ENCODE data around the gene FAM20C. TPM values are rescaled to one million over a fixed set of nuclear protein-coding genes. Genes with fewer than 3 reads are reported as not detected.
A peak's percentile ranks its signal among the peaks of the same experiment; 100 is the strongest.

FAM20C gene
- total and polyA plus RNA-seq, 7 experiments from 2014 or later, result 0.22 to 27.0 (median 4.6) TPM; not detected in 2

DNA sequence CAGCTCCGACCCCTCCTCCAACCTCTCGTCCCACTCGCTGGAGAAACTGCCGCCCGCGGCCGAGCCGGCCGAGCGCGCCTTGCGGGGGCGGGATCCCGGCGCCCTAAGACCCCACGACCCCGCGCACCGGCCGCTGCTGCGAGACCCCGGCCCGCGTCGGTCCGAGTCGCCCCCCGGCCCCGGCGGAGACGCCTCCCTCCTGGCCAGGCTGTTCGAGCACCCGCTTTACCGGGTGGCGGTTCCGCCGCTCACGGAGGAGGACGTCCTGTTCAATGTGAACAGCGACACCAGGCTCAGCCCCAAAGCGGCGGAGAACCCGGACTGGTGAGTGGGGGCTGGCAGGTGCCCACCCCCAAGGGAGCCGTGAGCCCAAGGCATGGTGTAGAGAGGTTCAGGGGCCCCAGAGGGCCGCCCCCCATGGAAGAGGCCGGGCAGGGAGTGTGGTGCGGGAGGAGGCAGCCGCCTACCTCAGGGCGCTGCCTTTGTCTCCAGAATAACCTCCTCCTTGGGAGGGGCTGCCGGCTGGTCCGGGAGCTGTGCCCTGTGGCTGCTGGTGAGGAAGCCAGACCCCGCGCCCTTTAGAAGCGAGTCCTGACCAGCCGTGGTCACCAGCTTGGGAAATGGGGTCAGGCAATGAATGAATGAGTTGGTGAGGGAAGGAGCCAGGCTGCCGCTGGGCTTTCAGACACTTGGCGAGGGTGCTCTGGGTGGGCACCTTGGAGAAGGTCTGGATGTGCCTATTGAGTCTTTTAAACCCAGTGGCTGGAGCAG lies 1.3 kb downstream of the FAM20C start:
- H3K4me1 Mint-ChIP-seq, result peaks cover 0 to 6% (median 4%) of the 10 kb centered on the region in 7 donors
- peak overlapping the region in 8 of 10 donors; percentile 16 to 70 (median 32) for H3K4me3 Mint-ChIP-seq

DNA sequence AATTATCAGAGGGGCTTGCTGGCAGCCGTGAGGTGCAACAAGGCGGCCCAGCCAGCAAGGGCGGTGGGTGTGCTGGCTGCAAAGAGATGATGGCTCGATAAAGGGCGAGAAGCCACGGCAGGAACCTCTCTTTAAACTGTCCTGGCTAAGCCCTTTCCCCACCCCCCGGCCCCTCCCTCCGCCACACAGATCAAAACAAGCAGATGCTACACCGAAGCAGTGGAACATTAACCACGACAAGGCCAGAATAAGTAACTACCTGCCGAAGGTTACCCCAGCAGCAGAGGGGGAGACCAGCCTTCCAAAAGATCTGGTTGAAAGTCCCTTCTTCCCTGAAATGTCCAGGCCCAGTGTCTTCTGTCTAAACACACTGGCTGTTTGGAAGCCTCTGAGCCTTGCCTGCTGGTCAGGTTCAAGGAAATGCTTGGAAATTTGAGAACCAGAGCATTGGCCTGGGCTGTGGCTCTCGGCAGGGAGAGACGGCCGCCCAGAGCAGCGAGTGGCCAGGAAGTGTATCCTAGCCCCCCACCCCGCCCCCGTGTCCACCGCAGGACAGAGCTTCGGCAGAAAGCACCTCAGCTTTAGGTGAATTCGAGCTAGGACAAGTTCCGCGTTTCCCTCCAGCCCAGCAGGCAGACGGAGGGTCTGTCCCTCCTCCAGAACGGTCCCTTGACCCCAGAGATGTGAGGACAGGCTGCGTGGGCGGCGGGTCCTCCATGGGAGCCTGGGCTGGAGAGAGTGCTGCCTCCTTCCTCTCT lies 2.1 kb downstream of the FAM20C start:
- no peaks in the 10 kb centered on the region for H3K9me3 ChIP-seq (ENCODE audit: control insufficient read depth in 2 of 3, low read length in 3 of 3)
- CTCF ChIA-PET, result no interaction called here
- peaks cover 0 to 6% (median 4%) of the 10 kb centered on the region in 7 donors for H3K4me1 Mint-ChIP-seq
- peaks cover 31 to 46% (median 36%) of the 10 kb centered on the region in 5 donors for H3K27me3 Mint-ChIP-seq
- no peaks in the 10 kb centered on the region for H3K9me3 Mint-ChIP-seq
- no peaks in the 10 kb centered on the region for H3K4me1 ChIP-seq (ENCODE audit: control insufficient read depth in 2 of 2, insufficient read depth in 2 of 2, low read length in 2 of 2)
- POLR2A ChIA-PET, result no interaction called here
- ATAC-seq (no peak), DNase-seq (no peak)
- intact Hi-C loops (cut with micrococcal nuclease), result no loop called here
- peak overlapping the region in 8 of 10 donors; percentile 16 to 70 (median 32) for H3K4me3 Mint-ChIP-seq
- H3K27ac Mint-ChIP-seq, result no peak overlapping the region
- H3K27ac ChIP-seq (ENCODE audit: low read depth, low read length), result no peak overlapping the region
- peaks cover 0 to 3% (median 0%) of the 10 kb centered on the region in 5 donors for H3K36me3 Mint-ChIP-seq
- no peaks in the 10 kb centered on the region for H3K36me3 ChIP-seq (ENCODE audit: control insufficient read depth in 2 of 3, insufficient read depth in 3 of 3, low read length in 3 of 3)
- peaks cover 0 to 5% of the 10 kb centered on the region in 2 donors for H3K27me3 ChIP-seq (ENCODE audit: control insufficient read depth in 2 of 2, insufficient read depth in 2 of 2, low read length in 2 of 2)
- no peak overlapping the region for H3K4me3 ChIP-seq (ENCODE audit: low read length)

More for the DNA sequence above, 1.3 kb downstream of the FAM20C start:
- Mint-ChIP-seq H3K27ac (no peak overlapping the region), H3K9me3 (no peaks in the 10 kb centered on the region), H3K36me3 (peaks cover 0 to 3% (median 0%) of the 10 kb centered on the region in 5 donors), H3K27me3 (peaks cover 34 to 53% (median 37%) of the 10 kb centered on the region in 5 donors)
- Histone ChIP-seq H3K9me3 (ENCODE audit: control insufficient read depth in 2 of 3, low read length in 3 of 3) (no peaks in the 10 kb centered on the region), H3K27me3 (ENCODE audit: control insufficient read depth in 2 of 2, insufficient read depth in 2 of 2, low read length in 2 of 2) (peaks cover 0 to 5% of the 10 kb centered on the region in 2 donors), H3K36me3 (ENCODE audit: control insufficient read depth in 2 of 3, insufficient read depth in 3 of 3, low read length in 3 of 3) (no peaks in the 10 kb centered on the region), H3K27ac (ENCODE audit: low read depth, low read length) (no peak overlapping the region), H3K4me1 (ENCODE audit: control insufficient read depth in 2 of 2, insufficient read depth in 2 of 2, low read length in 2 of 2) (no peaks in the 10 kb centered on the region), H3K4me3 (ENCODE audit: low read length) (no peak overlapping the region)
- intact Hi-C loops (cut with micrococcal nuclease), result no loop called here
- POLR2A ChIA-PET, result no interaction called here
- CTCF ChIA-PET, result no interaction called here
- ATAC-seq (no peak), DNase-seq (no peak)

DNA sequence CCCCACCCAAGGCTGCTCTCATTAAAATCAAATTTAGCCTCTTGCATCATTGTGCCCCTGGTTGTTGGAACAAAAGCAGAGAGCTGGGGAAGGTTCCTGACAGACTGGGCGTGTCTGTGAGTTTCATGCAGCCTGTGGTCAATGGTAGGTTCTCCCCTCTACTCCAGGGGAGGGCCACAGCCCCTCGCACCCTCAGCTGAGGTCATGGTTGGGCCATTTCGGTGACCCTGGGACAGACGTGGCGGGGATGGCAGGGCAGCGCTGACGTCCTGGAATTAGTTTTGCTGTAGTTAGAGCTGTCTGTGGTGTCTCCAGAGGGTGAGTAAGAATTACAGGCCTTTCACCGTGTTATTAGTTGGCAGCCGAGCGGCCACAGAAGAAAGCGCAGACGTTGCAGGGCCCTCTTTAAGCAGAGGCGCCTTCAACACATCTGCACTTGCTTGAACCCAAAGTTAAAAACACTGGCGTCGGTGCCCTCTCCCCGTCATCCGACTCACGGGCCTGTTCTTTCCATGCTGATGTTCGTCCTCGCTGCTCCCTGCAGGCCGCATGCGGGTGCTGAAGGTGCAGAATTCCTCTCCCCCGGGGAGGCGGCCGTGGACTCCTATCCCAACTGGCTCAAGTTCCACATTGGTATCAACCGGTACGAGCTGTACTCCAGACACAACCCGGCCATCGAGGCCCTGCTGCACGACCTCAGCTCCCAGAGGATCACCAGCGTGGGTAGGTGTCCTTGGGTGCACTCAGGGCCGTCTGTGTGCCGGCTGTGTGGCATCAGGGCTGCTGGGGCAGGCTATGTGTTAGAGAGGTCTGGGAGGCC lies 2.8 kb downstream of the FAM20C start:
- ATAC-seq (no peak), DNase-seq (no peak)
- Histone ChIP-seq H3K36me3 (ENCODE audit: control insufficient read depth in 2 of 3, insufficient read depth in 3 of 3, low read length in 3 of 3) (no peaks in the 10 kb centered on the region), H3K9me3 (ENCODE audit: control insufficient read depth in 2 of 3, low read length in 3 of 3) (no peaks in the 10 kb centered on the region), H3K27ac (ENCODE audit: low read depth, low read length) (no peak overlapping the region), H3K4me3 (ENCODE audit: low read length) (no peak overlapping the region), H3K4me1 (ENCODE audit: control insufficient read depth in 2 of 2, insufficient read depth in 2 of 2, low read length in 2 of 2) (no peaks in the 10 kb centered on the region), H3K27me3 (ENCODE audit: control insufficient read depth in 2 of 2, insufficient read depth in 2 of 2, low read length in 2 of 2) (peaks cover 0 to 5% of the 10 kb centered on the region in 2 donors)
- peaks cover 0 to 6% (median 4%) of the 10 kb centered on the region in 7 donors for H3K4me1 Mint-ChIP-seq
- H3K27ac Mint-ChIP-seq, result no peak overlapping the region
- intact Hi-C loops (cut with micrococcal nuclease), result no loop called here
- peaks cover 0 to 3% (median 0%) of the 10 kb centered on the region in 5 donors for H3K36me3 Mint-ChIP-seq
- H3K27me3 Mint-ChIP-seq, result peaks cover 23 to 38% (median 28%) of the 10 kb centered on the region in 5 donors
- H3K4me3 Mint-ChIP-seq, result peak overlapping the region in 4 of 10 donors; percentile 8 to 64 (median 24)
- ChIA-PET POLR2A (no interaction called here), CTCF (no interaction called here)
- H3K9me3 Mint-ChIP-seq, result no peaks in the 10 kb centered on the region

DNA sequence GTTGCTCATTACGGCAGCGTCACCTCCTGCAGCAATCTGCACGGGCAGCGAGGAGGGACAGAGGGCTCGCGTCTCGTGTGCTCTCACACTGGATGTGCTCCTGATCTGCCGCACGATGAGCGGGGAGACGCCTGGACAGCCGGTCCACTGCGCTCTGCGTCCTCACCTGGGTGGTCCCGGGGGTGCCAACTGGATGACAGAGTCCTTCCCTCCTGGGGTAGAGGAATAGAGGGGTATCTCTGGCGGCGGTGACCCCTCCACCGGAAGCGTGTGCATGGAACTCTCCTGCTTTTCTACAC lies 3.4 kb downstream of the FAM20C start:
- no peak overlapping the region for H3K27ac ChIP-seq (ENCODE audit: low read depth, low read length)
- DNase-seq (no peak), ATAC-seq (no peak)
- ChIA-PET CTCF (no interaction called here), POLR2A (no interaction called here)
- Mint-ChIP-seq H3K4me3 (peak overlapping the region in 1 of 10 donors; percentile 34), H3K4me1 (peaks cover 0 to 6% (median 4%) of the 10 kb centered on the region in 7 donors), H3K9me3 (no peaks in the 10 kb centered on the region), H3K27me3 (peaks cover 21 to 37% (median 25%) of the 10 kb centered on the region in 5 donors), H3K36me3 (peaks cover 0 to 3% (median 0%) of the 10 kb centered on the region in 5 donors), H3K27ac (peak overlapping the region in 1 of 9 donors; percentile 62)
- H3K9me3 ChIP-seq (ENCODE audit: control insufficient read depth in 2 of 3, low read length in 3 of 3), result no peaks in the 10 kb centered on the region
- H3K4me3 ChIP-seq (ENCODE audit: low read length), result no peak overlapping the region
- H3K4me1 ChIP-seq (ENCODE audit: control insufficient read depth in 2 of 2, insufficient read depth in 2 of 2, low read length in 2 of 2), result no peaks in the 10 kb centered on the region
- H3K36me3 ChIP-seq (ENCODE audit: control insufficient read depth in 2 of 3, insufficient read depth in 3 of 3, low read length in 3 of 3), result no peaks in the 10 kb centered on the region
- H3K27me3 ChIP-seq (ENCODE audit: control insufficient read depth in 2 of 2, insufficient read depth in 2 of 2, low read length in 2 of 2), result peaks cover 0 to 4% of the 10 kb centered on the region in 2 donors
- intact Hi-C loops (cut with micrococcal nuclease), result no loop called here

DNA sequence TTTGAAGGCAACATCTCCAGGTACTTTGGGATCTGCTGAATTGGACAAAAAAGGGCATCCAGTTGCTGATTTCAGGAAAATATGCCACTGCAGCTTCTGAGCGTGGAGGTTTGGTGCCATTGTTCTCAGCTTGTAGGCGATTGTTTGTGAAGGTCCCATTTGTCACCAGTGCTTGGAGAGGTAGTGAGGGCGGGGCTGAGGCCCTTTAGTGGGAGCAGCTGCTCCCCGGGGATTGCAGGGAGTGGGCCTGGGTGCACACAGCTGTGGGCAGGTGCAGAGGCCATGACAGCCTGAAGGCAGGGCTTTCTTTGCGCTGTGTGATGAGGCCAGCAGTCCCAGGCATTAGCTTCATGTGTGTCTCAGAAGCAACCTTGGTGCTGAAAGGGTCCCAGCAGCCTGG lies 3.9 kb downstream of the FAM20C start:
- no peak overlapping the region for H3K27ac Mint-ChIP-seq
- H3K4me3 Mint-ChIP-seq, result peak overlapping the region in 1 of 10 donors; percentile 53
- H3K9me3 Mint-ChIP-seq, result no peaks in the 10 kb centered on the region
- peaks cover 0 to 3% (median 0%) of the 10 kb centered on the region in 5 donors for H3K36me3 Mint-ChIP-seq
- H3K27me3 Mint-ChIP-seq, result peaks cover 16 to 32% (median 23%) of the 10 kb centered on the region in 5 donors
- no peaks in the 10 kb centered on the region for H3K4me1 ChIP-seq (ENCODE audit: control insufficient read depth in 2 of 2, insufficient read depth in 2 of 2, low read length in 2 of 2)
- H3K9me3 ChIP-seq (ENCODE audit: control insufficient read depth in 2 of 3, low read length in 3 of 3), result no peaks in the 10 kb centered on the region
- ChIA-PET POLR2A (no interaction called here), CTCF (no interaction called here)
- ATAC-seq (no peak), DNase-seq (no peak)
- H3K27me3 ChIP-seq (ENCODE audit: control insufficient read depth in 2 of 2, insufficient read depth in 2 of 2, low read length in 2 of 2), result no peaks in the 10 kb centered on the region
- H3K27ac ChIP-seq (ENCODE audit: low read depth, low read length), result no peak overlapping the region
- H3K4me3 ChIP-seq (ENCODE audit: low read length), result no peak overlapping the region
- no peaks in the 10 kb centered on the region for H3K36me3 ChIP-seq (ENCODE audit: control insufficient read depth in 2 of 3, insufficient read depth in 3 of 3, low read length in 3 of 3)
- intact Hi-C loops (cut with micrococcal nuclease), result no loop called here
- peaks cover 0 to 5% (median 4%) of the 10 kb centered on the region in 7 donors for H3K4me1 Mint-ChIP-seq

DNA sequence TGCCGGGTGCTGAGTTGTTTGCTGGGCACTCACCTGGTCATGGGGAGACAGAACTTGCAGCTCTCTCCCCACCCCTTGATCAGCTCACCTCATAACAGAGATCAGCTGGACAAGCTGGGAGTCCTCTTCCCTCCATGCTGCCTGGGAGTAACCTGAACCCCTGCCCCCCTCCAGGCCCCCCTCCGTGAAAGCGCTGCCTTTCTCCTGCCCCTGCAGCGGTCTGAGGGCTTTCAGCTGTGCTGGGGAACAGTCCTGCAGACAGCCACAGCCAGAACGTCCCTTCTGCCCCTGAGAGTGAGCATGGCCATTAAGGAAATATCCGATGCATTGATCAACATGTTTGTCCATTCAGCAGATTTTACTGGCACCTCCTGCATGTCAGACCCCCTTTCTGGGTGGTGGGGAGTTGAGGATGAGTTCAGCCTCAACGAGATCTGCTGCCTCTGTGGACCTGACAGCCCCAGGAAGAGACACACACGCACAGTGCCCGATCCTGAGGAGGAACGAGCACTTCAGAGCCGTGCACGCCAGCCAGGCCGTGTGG lies 4.5 kb downstream of the FAM20C start:
- H3K4me3 Mint-ChIP-seq, result peak overlapping the region in 1 of 10 donors; percentile 51
- Histone ChIP-seq H3K27me3 (ENCODE audit: control insufficient read depth in 2 of 2, insufficient read depth in 2 of 2, low read length in 2 of 2) (no peaks in the 10 kb centered on the region), H3K9me3 (ENCODE audit: control insufficient read depth in 2 of 3, low read length in 3 of 3) (no peaks in the 10 kb centered on the region), H3K4me1 (ENCODE audit: control insufficient read depth in 2 of 2, insufficient read depth in 2 of 2, low read length in 2 of 2) (no peaks in the 10 kb centered on the region), H3K27ac (ENCODE audit: low read depth, low read length) (no peak overlapping the region), H3K36me3 (ENCODE audit: control insufficient read depth in 2 of 3, insufficient read depth in 3 of 3, low read length in 3 of 3) (no peaks in the 10 kb centered on the region), H3K4me3 (ENCODE audit: low read length) (no peak overlapping the region)
- H3K27me3 Mint-ChIP-seq, result peaks cover 12 to 30% (median 18%) of the 10 kb centered on the region in 5 donors
- peaks cover 0 to 3% (median 0%) of the 10 kb centered on the region in 7 donors for H3K4me1 Mint-ChIP-seq
- H3K9me3 Mint-ChIP-seq, result no peaks in the 10 kb centered on the region
- H3K27ac Mint-ChIP-seq, result no peak overlapping the region
- H3K36me3 Mint-ChIP-seq, result peaks cover 0 to 3% (median 0%) of the 10 kb centered on the region in 5 donors
- DNase-seq (no peak), ATAC-seq (no peak)
- intact Hi-C loops (cut with micrococcal nuclease), result no loop called here
- ChIA-PET CTCF (no interaction called here), POLR2A (no interaction called here)
